Osteocyte (in vitro differentiated cells): Measurements from ENCODE around the gene KCNIP3. TPM values are rescaled to one million over a fixed set of nuclear protein-coding genes. Genes with fewer than 3 reads are reported as not detected.
"Not testable (repeated sequence)": the region's sequence is repeated elsewhere in the genome, so short reads cannot be mapped to it uniquely, and the experiment has no call there.

Experiments used
- DNase-seq: peaks from one replicate; pipeline ENCODE4 v3.0.0; 2021; ENCODE audit warnings: mixed read lengths; ENCODE audit not compliant: unreplicated experiment; ENCODE audit errors: extremely low spot score
- H3K27ac Mint-ChIP-seq: one replicate; pipeline ENCODE4 v1.8.0; 2021; ENCODE audit warnings: mild to moderate bottlenecking, mixed read lengths; ENCODE audit not compliant: unreplicated experiment
- H3K27me3 Mint-ChIP-seq: one replicate; pipeline ENCODE4 v1.8.0; 2021; ENCODE audit warnings: mixed read lengths; ENCODE audit not compliant: unreplicated experiment
- H3K36me3 Mint-ChIP-seq: one replicate; pipeline ENCODE4 v1.8.0; 2021; ENCODE audit warnings: mixed read lengths; ENCODE audit not compliant: unreplicated experiment
- H3K4me1 Mint-ChIP-seq: one replicate; pipeline ENCODE4 v1.8.0; 2021; ENCODE audit warnings: mixed read lengths; ENCODE audit not compliant: unreplicated experiment
- H3K4me3 Mint-ChIP-seq: one replicate; pipeline ENCODE4 v1.8.0; 2021; ENCODE audit warnings: mild to moderate bottlenecking, moderate library complexity, mixed read lengths; ENCODE audit not compliant: unreplicated experiment
- H3K9me3 Mint-ChIP-seq: one replicate; pipeline ENCODE4 v1.8.0; 2021; ENCODE audit warnings: mixed read lengths; ENCODE audit not compliant: unreplicated experiment
- CTCF ChIP-seq: fragments of 200-600 bp; sonication (generic); IDR thresholded peaks from 2 replicates; pipeline ENCODE4 v1.5.0; 2021; ENCODE audit warnings: antibody characterized with exemption, mild to moderate bottlenecking, moderate library complexity
- total RNA-seq: library from RNA; stranded (reverse); gene quantifications from 2 replicates; pipeline ENCODE4 v1.2.1, GENCODE V29; 2021

Gene KCNIP3
- total RNA-seq, 1 donor from 2014 or later, result 1.4 TPM

- H3K27me3 Mint-ChIP-seq, result peaks cover 3% of the 10 kb centered on the region
These were observed 56.7 kb downstream of the KCNIP3 start for GRCh38 chr2:95353613-95354468.

GRCh38 chr2:95354469-95354901 lies 57.3 kb downstream of the KCNIP3 start:
- Mint-ChIP-seq H3K4me3 (no peak overlapping the region), H3K9me3 (peaks cover 5% of the 10 kb centered on the region), H3K27me3 (peaks cover 1% of the 10 kb centered on the region), H3K27ac (no peak overlapping the region), H3K36me3 (no peaks in the 10 kb centered on the region), H3K4me1 (peaks cover 4% of the 10 kb centered on the region)
- no peak for TF ChIP-seq CTCF
- peak; percentile 78 for DNase-seq

More at GRCh38 chr2:95353613-95354468, 56.7 kb downstream of the KCNIP3 start:
- peak; percentile 68 for DNase-seq
- Mint-ChIP-seq H3K36me3 (no peaks in the 10 kb centered on the region), H3K4me3 (no peak overlapping the region), H3K27ac (no peak overlapping the region), H3K9me3 (peaks cover 5% of the 10 kb centered on the region), H3K4me1 (peaks cover under 1% of the 10 kb centered on the region)
- no peak for TF ChIP-seq CTCF

GRCh38 chr2:95354925-95355324 lies 57.8 kb downstream of the KCNIP3 start:
- H3K27me3 Mint-ChIP-seq, result no peaks in the 10 kb centered on the region
- no peak overlapping the region for H3K4me3 Mint-ChIP-seq
- no peaks in the 10 kb centered on the region for H3K36me3 Mint-ChIP-seq
- no peak for TF ChIP-seq CTCF
- H3K27ac Mint-ChIP-seq, result no peak overlapping the region
- H3K9me3 Mint-ChIP-seq, result peaks cover 5% of the 10 kb centered on the region
- H3K4me1 Mint-ChIP-seq, result peaks cover 4% of the 10 kb centered on the region
- DNase-seq, result peak; percentile 83

- not testable (repeated sequence) for H3K27ac Mint-ChIP-seq, H3K9me3 Mint-ChIP-seq
These were observed 58.3 kb downstream of the KCNIP3 start for GRCh38 chr2:95355486-95355885.

GRCh38 chr2:95356821-95357700 lies 59.9 kb downstream of the KCNIP3 start:
- H3K27ac Mint-ChIP-seq, result no peak overlapping the region
- peaks cover 5% of the 10 kb centered on the region for H3K9me3 Mint-ChIP-seq
- peaks cover 4% of the 10 kb centered on the region for H3K4me1 Mint-ChIP-seq
- no peak for TF ChIP-seq CTCF
- H3K4me3 Mint-ChIP-seq, result no peak overlapping the region
- DNase-seq, result peak; percentile 70
- H3K36me3 Mint-ChIP-seq, result no peaks in the 10 kb centered on the region
- H3K27me3 Mint-ChIP-seq, result peaks cover 9% of the 10 kb centered on the region

More at GRCh38 chr2:95355486-95355885, 58.3 kb downstream of the KCNIP3 start:
- DNase-seq, H3K36me3 Mint-ChIP-seq, H3K27me3 Mint-ChIP-seq, H3K4me3 Mint-ChIP-seq, H3K4me1 Mint-ChIP-seq: not testable (repeated sequence)
